Measurements from ENCODE around the gene HSF2.
"Not testable (repeated sequence)": the region's sequence is repeated elsewhere in the genome, so short reads cannot be mapped to it uniquely, and the experiment has no call there.

The HSF2 gene

DNA sequence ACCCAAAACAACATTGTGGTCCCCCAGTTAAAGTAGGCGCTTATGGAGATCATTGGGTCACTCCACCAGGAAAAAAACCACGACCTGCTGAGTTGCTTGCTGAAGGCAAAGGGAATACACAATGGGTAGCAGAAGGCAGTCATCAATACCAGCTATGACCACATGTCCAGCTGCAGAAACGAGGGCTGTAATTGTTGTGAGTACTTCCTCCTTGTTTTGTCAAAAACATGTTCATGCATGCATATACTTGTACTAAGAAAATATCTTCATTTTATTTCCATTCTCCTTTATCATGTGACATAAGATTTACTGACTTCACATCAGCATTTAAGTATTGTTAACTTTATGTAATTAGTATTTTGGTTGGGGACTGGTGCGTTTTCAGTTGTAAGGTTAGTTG is 55.2 kb downstream of the HSF2 start:
- DNase-seq (ENCODE audit: low read depth), result no peak

DNA sequence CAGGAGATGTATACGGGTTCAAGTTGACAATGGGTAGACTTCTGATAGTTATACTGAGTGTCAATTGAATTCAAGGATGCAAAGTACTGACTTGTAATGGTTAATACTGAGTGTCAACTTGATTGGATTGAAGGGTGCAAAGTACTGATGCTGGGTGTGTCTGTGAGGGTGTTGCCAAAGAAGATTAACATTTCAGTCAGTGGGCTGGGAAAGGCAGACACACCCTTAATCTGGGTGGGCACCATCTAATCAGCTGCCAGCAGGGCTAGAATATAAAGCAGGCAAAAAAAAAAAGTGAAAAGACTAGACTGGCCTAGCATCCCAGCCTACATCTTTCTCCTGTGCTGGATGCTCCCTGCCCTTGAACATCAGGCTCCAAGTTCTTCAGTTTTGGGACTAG is 55.7 kb downstream of the HSF2 start:
- not testable (repeated sequence) for DNase-seq (ENCODE audit: low read depth)

DNA sequence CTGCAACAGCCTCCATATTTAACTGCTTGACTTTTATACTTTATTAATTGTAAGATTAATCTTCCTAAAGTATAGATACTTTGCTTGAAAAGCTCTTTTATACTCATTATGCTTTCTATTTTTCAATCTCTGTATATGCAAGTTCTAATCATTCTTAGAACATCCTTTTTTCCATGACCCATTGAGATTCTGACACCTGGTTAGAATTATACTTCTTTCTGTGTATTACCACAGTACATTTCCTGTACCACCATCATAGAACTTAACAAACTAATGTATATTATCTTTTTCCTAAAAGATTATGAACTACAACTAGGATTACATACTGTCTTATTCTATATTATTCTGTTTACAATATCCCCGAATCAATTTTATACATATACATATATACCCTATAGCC is 58.6 kb downstream of the HSF2 start:
- DNase-seq (ENCODE audit: low read depth), result no peak

DNA sequence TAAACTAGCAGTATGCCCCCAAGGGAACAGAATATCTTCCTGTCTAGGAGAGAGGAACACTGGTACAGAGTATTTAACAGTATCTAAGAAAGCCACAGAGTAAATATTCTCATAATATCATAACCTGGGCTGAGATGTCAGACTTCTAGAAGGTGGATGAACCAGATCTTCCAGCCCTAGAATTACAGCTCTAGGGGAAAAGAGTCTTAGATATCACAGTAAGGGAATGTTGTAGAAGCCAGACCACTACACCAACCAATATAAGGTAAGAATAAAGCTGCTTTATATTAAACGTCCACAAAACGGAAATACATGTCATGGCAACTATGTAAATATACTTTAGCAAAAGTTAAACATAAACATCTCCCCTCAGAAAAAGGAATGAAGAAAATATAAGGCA is 59.8 kb downstream of the HSF2 start:
- no peak for DNase-seq (ENCODE audit: low read depth)

DNA sequence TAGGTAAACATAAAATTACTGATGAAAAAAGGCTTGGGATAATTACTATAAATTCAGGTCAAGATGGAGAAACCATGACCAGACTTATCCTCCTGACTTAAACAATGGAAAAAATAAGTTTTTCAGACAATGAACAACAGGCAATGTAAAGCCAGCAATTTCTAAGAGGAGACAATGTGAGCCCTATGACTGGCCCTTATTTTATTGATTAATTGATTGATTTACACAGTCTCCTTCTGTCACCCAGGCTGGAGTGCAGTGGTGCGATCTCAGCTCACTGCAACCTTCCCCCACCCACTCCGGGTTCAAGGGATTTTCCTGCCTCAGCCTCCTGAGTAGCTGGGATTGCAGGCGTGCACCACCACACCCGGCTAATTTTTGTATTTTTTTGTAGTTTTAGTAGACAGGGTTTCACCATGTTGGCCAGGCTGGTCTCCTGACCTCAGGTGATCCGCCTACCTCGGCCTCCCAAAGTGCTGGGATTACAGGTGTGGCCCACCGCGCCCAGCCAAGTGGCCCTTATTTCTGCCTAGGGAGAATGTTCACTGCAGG is 60.5 kb downstream of the HSF2 start:
- DNase-seq (ENCODE audit: low read depth), result not testable (repeated sequence)

DNA sequence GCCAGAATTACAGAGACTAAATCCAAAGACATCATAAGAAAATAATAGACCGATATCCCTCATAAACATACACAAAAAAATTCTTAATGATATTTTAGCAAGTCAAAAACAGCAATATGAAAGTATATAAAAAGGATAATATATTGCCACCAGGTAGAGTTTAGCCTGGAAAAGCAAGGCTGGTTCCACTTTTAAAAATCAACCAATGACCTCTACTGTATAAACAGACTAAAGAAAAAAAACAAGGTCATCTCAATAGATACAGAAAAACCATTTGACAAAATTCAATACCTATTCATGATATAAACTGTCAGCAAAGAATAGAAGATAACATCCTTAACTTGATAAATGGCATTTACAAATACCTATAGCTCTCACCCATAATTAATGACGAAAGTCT is 62.4 kb downstream of the HSF2 start:
- no peak for DNase-seq (ENCODE audit: low read depth)

DNA sequence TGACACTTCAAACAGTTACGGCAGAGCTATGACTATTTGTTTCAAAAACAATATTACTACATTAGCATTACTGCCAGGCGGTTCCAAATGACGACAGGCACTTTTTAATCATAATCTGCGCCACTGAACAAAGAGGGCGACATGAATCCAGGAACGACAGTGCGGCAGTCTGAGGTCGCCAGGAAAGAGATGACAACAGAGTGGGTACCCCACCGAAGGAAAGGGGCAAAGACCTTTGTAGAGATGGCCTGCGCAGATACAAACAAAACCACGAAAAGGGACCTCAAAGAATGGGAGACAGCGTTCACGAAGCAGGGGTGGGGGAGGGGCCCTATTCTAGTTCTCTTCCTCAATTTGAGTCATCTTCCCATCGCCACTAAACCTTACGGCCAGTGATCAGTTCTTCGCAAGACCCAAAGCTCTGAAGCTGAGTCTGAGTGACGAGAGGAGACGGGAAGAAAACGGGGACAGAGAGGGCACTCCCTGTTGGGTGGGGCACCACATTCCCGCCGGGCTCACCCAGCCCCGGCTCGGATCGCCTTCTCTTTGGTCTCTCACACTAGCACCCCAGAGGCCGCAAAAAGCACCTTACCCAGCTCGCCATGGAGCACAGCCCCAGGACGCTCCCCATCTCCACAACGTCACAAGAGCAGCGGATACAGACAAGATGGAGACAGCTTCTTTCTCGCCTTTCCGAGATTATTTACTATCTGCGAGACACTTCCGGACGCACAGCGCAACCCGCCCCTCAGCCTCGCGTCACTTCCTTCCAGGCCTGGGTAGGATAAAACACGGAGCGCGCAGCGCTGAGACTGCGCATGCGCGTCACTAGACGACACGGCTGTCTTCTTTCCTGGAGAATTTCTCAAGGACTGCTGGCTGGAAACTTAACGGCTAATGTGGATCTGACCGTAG is 71.9 kb downstream of the HSF2 start, which contains the start of gene SERINC1:
Gene SERINC1 (minus strand): TSS at position 701 of the 915 bp plus-strand sequence. CDS start 70 bp downstream, at position 631.
- DNase-seq (ENCODE audit: low read depth), result peak; percentile 72

DNA sequence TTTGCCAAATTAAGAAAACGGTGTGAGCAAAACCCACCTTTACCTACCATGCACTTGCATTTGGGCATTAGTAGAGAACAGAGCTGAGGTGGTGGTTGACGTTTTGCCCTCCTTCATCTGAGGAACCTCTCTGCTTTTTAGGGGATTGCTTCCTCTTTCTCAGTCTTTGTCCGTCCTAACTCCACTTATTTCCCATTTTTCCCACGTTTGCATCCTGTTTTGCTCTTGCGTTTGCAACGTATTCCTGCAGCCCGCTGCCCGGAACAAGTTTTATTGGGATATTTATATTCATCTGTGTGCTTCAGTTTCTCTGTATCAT is 72.5 kb downstream of the HSF2 start:
- DNase-seq (ENCODE audit: low read depth), result no peak

DNA sequence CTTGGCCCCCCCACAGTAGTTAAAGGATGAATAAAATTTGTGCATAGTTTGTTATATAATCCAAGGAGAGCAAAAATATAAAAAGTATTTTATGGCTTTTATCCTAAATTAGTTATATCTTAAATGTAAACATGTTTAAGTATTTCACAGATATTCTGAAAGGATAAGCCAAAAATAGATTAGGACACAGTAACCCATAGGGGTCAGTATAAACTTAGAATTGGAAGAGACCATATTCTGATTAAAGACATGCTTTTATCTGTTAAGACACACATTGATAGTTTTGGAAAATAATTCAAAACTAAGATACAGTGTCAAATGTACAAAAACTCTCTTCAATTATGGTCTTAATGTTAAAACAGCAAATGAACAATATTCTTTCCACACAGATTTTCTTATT is 76.7 kb downstream of the HSF2 start:
- DNase-seq (ENCODE audit: low read depth), result no peak

DNA sequence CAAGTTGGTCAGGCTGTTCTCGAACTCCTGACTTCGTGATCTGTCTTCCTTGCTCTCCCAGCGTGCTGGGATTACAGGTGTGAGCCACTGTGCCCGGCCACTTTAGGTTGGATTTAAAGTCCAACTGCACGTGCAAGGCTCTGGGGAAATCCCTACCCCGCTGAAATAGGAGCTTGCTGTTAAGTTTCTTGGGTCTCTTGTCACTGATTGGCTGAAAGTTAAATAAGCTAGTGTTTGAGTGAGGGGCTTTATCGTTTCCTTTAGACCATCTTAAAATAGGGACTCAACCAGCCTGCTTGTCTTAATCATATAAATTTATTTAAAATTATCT is 83.3 kb downstream of the HSF2 start:
- DNase-seq (ENCODE audit: low read depth), result no peak
